Measurements from ENCODE around the gene MAML1. TPM values are rescaled to one million over a fixed set of nuclear protein-coding genes. Genes with fewer than 3 reads are reported as not detected.

The MAML1 gene
- polyA plus RNA-seq, 1 of the 3 experiments (the other 2 are of a cell fraction): 8.1 TPM

DNA sequence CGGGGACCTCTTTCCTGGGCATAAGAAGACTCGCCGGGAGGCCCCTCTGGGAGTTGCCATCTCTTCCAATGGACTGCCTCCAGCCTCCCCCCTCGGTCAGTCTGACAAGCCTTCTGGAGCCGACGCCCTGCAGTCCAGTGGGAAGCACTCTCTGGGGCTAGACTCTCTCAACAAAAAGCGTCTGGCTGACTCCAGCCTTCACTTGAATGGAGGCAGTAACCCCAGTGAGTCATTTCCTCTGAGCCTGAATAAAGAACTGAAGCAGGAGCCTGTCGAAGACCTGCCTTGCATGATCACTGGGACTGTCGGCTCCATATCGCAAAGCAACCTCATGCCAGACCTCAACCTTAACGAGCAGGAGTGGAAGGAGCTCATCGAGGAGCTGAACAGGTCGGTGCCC, 32.8 kb downstream of the MAML1 start:
- peaks cover 44% of the 10 kb centered on the region for H3F3A ChIP-seq (replicated peaks; ENCODE audit: insufficient read depth)
- peak; percentile 8 for DNase-seq
- H2AFZ ChIP-seq (ENCODE audit: low read depth): no peak overlapping the region
- TF ChIP-seq, protein P1, sequence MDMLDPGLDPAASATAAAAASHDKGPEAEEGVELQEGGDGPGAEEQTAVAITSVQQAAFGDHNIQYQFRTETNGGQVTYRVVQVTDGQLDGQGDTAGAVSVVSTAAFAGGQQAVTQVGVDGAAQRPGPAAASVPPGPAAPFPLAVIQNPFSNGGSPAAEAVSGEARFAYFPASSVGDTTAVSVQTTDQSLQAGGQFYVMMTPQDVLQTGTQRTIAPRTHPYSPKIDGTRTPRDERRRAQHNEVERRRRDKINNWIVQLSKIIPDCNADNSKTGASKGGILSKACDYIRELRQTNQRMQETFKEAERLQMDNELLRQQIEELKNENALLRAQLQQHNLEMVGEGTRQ (IDR thresholded peaks at IDR 0.05; ENCODE audit: borderline replicate concordance, low read depth, low read length): no peak
- TF ChIP-seq ELF1 (IDR thresholded peaks at IDR 0.05): no peak
- TF ChIP-seq, protein P2, sequence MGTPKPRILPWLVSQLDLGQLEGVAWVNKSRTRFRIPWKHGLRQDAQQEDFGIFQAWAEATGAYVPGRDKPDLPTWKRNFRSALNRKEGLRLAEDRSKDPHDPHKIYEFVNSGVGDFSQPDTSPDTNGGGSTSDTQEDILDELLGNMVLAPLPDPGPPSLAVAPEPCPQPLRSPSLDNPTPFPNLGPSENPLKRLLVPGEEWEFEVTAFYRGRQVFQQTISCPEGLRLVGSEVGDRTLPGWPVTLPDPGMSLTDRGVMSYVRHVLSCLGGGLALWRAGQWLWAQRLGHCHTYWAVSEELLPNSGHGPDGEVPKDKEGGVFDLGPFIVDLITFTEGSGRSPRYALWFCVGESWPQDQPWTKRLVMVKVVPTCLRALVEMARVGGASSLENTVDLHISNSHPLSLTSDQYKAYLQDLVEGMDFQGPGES (IDR thresholded peaks at IDR 0.05; ENCODE audit: low read depth, low read length): no peak
- TF ChIP-seq YY1 (IDR thresholded peaks at IDR 0.05; ENCODE audit: low read depth): no peak
- TF ChIP-seq MXI1 (IDR thresholded peaks at IDR 0.05; ENCODE audit: low read depth, low read length): no peak
- TF ChIP-seq, protein P3, sequence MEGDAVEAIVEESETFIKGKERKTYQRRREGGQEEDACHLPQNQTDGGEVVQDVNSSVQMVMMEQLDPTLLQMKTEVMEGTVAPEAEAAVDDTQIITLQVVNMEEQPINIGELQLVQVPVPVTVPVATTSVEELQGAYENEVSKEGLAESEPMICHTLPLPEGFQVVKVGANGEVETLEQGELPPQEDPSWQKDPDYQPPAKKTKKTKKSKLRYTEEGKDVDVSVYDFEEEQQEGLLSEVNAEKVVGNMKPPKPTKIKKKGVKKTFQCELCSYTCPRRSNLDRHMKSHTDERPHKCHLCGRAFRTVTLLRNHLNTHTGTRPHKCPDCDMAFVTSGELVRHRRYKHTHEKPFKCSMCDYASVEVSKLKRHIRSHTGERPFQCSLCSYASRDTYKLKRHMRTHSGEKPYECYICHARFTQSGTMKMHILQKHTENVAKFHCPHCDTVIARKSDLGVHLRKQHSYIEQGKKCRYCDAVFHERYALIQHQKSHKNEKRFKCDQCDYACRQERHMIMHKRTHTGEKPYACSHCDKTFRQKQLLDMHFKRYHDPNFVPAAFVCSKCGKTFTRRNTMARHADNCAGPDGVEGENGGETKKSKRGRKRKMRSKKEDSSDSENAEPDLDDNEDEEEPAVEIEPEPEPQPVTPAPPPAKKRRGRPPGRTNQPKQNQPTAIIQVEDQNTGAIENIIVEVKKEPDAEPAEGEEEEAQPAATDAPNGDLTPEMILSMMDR (IDR thresholded peaks at IDR 0.05): 0 out of 2 replicates have a peak, but pooled peaks have one; percentile 9
- peak; percentile 71 for TF ChIP-seq TCF12 (IDR thresholded peaks at IDR 0.05)
- TF ChIP-seq RCOR1 (IDR thresholded peaks at IDR 0.05; ENCODE audit: low read length): no peak
- TF ChIP-seq JUND (IDR thresholded peaks at IDR 0.05): peak; percentile 65
- TF ChIP-seq FOSL2 (IDR thresholded peaks at IDR 0.05; ENCODE audit: borderline replicate concordance, low read depth): peak; percentile 81
- TF ChIP-seq RAD21 (IDR thresholded peaks at IDR 0.05; ENCODE audit: low read length): no peak
- TF ChIP-seq TEAD4 (IDR thresholded peaks at IDR 0.05; ENCODE audit: borderline replicate concordance, insufficient read depth): no peak
- no peak for TF ChIP-seq FOXJ3 (CRISPR knock-in tag; IDR thresholded peaks at IDR 0.05)
- TF ChIP-seq, protein P4, sequence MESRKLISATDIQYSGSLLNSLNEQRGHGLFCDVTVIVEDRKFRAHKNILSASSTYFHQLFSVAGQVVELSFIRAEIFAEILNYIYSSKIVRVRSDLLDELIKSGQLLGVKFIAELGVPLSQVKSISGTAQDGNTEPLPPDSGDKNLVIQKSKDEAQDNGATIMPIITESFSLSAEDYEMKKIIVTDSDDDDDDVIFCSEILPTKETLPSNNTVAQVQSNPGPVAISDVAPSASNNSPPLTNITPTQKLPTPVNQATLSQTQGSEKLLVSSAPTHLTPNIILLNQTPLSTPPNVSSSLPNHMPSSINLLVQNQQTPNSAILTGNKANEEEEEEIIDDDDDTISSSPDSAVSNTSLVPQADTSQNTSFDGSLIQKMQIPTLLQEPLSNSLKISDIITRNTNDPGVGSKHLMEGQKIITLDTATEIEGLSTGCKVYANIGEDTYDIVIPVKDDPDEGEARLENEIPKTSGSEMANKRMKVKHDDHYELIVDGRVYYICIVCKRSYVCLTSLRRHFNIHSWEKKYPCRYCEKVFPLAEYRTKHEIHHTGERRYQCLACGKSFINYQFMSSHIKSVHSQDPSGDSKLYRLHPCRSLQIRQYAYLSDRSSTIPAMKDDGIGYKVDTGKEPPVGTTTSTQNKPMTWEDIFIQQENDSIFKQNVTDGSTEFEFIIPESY (IDR thresholded peaks at IDR 0.05; ENCODE audit: borderline replicate concordance, low read depth): no peak
- no peak for TF ChIP-seq GATA2 (CRISPR knock-in tag; IDR thresholded peaks at IDR 0.05)
- no peak for TF ChIP-seq RFX5 (IDR thresholded peaks at IDR 0.05; ENCODE audit: low read length)
- TF ChIP-seq, protein P5, sequence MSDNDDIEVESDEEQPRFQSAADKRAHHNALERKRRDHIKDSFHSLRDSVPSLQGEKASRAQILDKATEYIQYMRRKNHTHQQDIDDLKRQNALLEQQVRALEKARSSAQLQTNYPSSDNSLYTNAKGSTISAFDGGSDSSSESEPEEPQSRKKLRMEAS (IDR thresholded peaks at IDR 0.05; ENCODE audit: low read depth): peak; percentile 88
- no peak; the same call in 1 of the 2 replicates for TF ChIP-seq NFIC (IDR thresholded peaks at IDR 0.05; ENCODE audit: borderline replicate concordance)
- TF ChIP-seq TAF1 (IDR thresholded peaks at IDR 0.05; ENCODE audit: borderline replicate concordance, low read depth, low read length): no peak; the same call in 1 of the 2 replicates
- TF ChIP-seq, protein P6, sequence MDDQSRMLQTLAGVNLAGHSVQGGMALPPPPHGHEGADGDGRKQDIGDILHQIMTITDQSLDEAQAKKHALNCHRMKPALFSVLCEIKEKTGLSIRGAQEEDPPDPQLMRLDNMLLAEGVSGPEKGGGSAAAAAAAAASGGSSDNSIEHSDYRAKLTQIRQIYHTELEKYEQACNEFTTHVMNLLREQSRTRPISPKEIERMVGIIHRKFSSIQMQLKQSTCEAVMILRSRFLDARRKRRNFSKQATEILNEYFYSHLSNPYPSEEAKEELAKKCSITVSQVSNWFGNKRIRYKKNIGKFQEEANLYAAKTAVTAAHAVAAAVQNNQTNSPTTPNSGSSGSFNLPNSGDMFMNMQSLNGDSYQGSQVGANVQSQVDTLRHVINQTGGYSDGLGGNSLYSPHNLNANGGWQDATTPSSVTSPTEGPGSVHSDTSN (IDR thresholded peaks at IDR 0.05): peak; percentile 34
- TF ChIP-seq EZH2phosphoT487 (IDR thresholded peaks at IDR 0.05; ENCODE audit: borderline replicate concordance, low read depth): no peak
- no peak for TF ChIP-seq SMC3 (IDR thresholded peaks at IDR 0.05; ENCODE audit: low read depth, low read length)
- TF ChIP-seq, protein P7, sequence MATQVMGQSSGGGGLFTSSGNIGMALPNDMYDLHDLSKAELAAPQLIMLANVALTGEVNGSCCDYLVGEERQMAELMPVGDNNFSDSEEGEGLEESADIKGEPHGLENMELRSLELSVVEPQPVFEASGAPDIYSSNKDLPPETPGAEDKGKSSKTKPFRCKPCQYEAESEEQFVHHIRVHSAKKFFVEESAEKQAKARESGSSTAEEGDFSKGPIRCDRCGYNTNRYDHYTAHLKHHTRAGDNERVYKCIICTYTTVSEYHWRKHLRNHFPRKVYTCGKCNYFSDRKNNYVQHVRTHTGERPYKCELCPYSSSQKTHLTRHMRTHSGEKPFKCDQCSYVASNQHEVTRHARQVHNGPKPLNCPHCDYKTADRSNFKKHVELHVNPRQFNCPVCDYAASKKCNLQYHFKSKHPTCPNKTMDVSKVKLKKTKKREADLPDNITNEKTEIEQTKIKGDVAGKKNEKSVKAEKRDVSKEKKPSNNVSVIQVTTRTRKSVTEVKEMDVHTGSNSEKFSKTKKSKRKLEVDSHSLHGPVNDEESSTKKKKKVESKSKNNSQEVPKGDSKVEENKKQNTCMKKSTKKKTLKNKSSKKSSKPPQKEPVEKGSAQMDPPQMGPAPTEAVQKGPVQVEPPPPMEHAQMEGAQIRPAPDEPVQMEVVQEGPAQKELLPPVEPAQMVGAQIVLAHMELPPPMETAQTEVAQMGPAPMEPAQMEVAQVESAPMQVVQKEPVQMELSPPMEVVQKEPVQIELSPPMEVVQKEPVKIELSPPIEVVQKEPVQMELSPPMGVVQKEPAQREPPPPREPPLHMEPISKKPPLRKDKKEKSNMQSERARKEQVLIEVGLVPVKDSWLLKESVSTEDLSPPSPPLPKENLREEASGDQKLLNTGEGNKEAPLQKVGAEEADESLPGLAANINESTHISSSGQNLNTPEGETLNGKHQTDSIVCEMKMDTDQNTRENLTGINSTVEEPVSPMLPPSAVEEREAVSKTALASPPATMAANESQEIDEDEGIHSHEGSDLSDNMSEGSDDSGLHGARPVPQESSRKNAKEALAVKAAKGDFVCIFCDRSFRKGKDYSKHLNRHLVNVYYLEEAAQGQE (IDR thresholded peaks at IDR 0.05; ENCODE audit: low read depth, low read length): peak; percentile 28; the same call in 1 of the 2 replicates

More for the DNA sequence above, 32.8 kb downstream of the MAML1 start:
- peaks cover 38 to 50% of the 10 kb centered on the region in 2 experiments for H3K4me1 ChIP-seq (ENCODE audit: control insufficient read depth in 1 of 2, insufficient read depth in 2 of 2, low read depth in 1 of 2, low read length in 1 of 2)
- H3K9me2 ChIP-seq: no peaks in the 10 kb centered on the region
- H3K79me2 ChIP-seq (ENCODE audit: insufficient read depth): peaks cover 74% of the 10 kb centered on the region
- H3K9me3 ChIP-seq: no peaks in the 10 kb centered on the region
- ChIA-PET POLR2A (interaction anchor here (1.2 kb wide), 1 partner anchor 15 kb away, joined by 4 read pairs; no protein-coding TSS in a partner anchor), CTCF (interaction anchor here (0.7 to 2.2 kb wide), 2 partner anchors 10 to 1934 kb away, joined by 3 to 7 read pairs; no protein-coding TSS in a partner anchor)
- WGBS (ENCODE audit: low lambda C conversion rate): 27% methylated on average over 11 of the region's 13 CpGs
- H3K9ac ChIP-seq: peak overlapping the region; percentile 47; the same call in 1 of the 2 replicates
- no peak overlapping the region; a peak in 1 of 4 replicates for H3K4me3 ChIP-seq (ENCODE audit: low read depth in 2 of 2, low read length in 1 of 2)
- H3K36me3 ChIP-seq (replicated peaks in 1 of 2; ENCODE audit: control insufficient read depth in 1 of 2, insufficient read depth in 2 of 2, low read length in 1 of 2): peaks cover 18 to 24% of the 10 kb centered on the region in 2 experiments
- peak overlapping the region; percentile 71 to 88 for H3K27ac ChIP-seq (ENCODE audit: low read depth in 2 of 2, low read length in 1 of 2)
- no peaks in the 10 kb centered on the region for H3K27me3 ChIP-seq (ENCODE audit: insufficient read depth)
- H4K20me1 ChIP-seq (ENCODE audit: insufficient read depth): peaks cover 28% of the 10 kb centered on the region
- H3K4me2 ChIP-seq: peak overlapping the region; percentile 72

Measured in SK-N-SH (cell line).